Measurements from ENCODE around the gene RREB1. TPM values are rescaled to one million over a fixed set of nuclear protein-coding genes. Genes with fewer than 3 reads are reported as not detected.

RREB1 gene
- total RNA-seq, 5 donors from 2014 or later (not counting 1 experiment from before 2014, with no cell fraction given) = 38.1 to 50.1 (median 39.6) TPM

DNA sequence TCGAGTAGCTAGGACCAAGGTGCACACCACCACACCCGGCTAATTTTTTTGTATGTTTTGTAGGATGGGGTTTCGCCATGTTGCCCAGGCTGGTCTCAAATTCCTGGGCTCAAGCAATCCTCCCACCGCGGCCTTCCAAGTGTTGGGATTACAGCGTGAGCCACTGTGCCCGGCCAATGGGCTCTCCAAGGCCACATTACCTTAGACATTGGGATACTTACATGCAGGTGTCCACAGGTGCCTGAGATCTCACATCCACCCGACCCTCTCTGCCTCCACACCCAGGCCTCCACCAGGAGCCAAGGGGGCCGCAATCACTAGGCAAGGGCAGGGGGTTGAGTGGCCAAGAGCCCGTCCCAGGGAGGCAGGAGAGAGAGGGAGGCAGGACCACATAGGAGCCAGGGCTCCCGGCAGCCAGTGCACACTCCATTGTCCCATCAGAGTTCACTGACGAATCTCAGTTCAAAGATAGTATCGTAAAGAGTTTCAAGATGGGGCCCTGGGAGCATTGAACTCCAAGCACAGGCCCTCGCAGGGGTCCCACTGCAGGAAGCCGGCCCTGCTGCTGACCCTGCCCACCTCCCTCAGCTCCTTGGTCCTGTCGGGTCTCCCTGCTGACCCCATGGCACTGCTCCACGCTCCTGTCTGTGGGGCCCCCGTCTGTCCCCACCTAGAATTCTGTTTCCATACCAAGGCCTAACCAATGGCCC lies 149.9 kb downstream of the RREB1 start:
- no peak for ATAC-seq (replicated peaks in 1 of 4)
- POLR2A ChIA-PET = no interaction called here
- Histone ChIP-seq H3K36me3 (ENCODE audit: control insufficient read depth in 2 of 2, extremely low read depth in 1 of 2, insufficient read depth in 1 of 2, low read length in 1 of 2) (no peaks in the 10 kb centered on the region), H3K4me1 (ENCODE audit: control insufficient read depth in 1 of 2, extremely low read depth in 1 of 2, insufficient read depth in 2 of 2, low read length in 2 of 2) (peaks cover 0 to 17% of the 10 kb centered on the region in 2 experiments), H3K27ac (ENCODE audit: low read length) (no peak overlapping the region), H3K4me3 (ENCODE audit: control insufficient read depth in 1 of 2, extremely low read depth in 1 of 2, low read length in 1 of 2) (no peak overlapping the region), H3K9me3 (no peaks in the 10 kb centered on the region), H3K27me3 (replicated peaks in 1 of 2; ENCODE audit: control insufficient read depth in 2 of 2, extremely low read depth in 1 of 2, insufficient read depth in 2 of 2, low read length in 1 of 2) (peaks cover 0 to 32% of the 10 kb centered on the region in 2 experiments)
- Mint-ChIP-seq H3K9me3 (no peaks in the 10 kb centered on the region), H3K4me1 (peaks cover 16 to 21% (median 21%) of the 10 kb centered on the region in 3 donors), H3K27ac (no peak overlapping the region), H3K4me3 (no peak overlapping the region), H3K36me3 (no peaks in the 10 kb centered on the region), H3K27me3 (peaks cover 15 to 21% of the 10 kb centered on the region in 2 donors)
- WGBS (ENCODE audit: insufficient coverage) = 92% methylated on average over 12 of the region's 18 CpGs
- CTCF ChIA-PET = no interaction called here
- no peak for DNase-seq

DNA sequence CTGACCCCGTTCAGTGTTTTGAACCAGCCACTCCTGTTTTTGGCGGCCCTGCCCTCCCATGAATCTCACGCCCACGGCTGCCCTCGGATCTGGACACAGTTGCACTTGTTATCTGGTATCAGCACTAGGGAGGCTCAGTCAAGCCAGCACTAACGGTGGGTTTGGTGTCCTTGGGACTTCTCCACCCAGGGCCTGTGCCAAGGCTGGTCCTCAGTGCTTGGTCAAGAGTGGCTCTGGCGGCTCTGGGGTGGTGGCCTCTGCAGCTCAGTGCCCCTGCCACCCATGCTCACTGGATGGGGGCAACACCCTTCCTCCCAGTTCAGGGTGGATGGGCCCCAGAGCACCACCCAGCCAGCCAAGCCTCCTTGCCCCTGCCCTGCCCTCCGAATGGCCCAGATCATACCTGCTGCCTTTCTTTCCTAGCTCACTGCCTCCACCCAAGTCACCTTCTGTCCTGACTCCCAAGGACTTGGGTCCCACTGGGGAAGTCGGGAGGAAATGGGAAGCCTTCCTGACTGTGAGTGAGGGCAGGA lies 150.5 kb downstream of the RREB1 start:
- Mint-ChIP-seq H3K36me3 (no peaks in the 10 kb centered on the region), H3K4me1 (peaks cover 16 to 21% (median 21%) of the 10 kb centered on the region in 3 donors), H3K4me3 (no peak overlapping the region), H3K9me3 (no peaks in the 10 kb centered on the region), H3K27me3 (peaks cover 15 to 21% of the 10 kb centered on the region in 2 donors), H3K27ac (peak overlapping the region in 1 of 2 donors; percentile 28)
- Histone ChIP-seq H3K4me3 (ENCODE audit: control insufficient read depth in 1 of 2, extremely low read depth in 1 of 2, low read length in 1 of 2) (no peak overlapping the region), H3K4me1 (ENCODE audit: control insufficient read depth in 1 of 2, extremely low read depth in 1 of 2, insufficient read depth in 2 of 2, low read length in 2 of 2) (peaks cover 0 to 17% of the 10 kb centered on the region in 2 experiments), H3K27ac (ENCODE audit: low read length) (no peak overlapping the region), H3K27me3 (replicated peaks in 1 of 2; ENCODE audit: control insufficient read depth in 2 of 2, extremely low read depth in 1 of 2, insufficient read depth in 2 of 2, low read length in 1 of 2) (peaks cover 0 to 32% of the 10 kb centered on the region in 2 experiments), H3K9me3 (no peaks in the 10 kb centered on the region), H3K36me3 (ENCODE audit: control insufficient read depth in 2 of 2, extremely low read depth in 1 of 2, insufficient read depth in 1 of 2, low read length in 1 of 2) (no peaks in the 10 kb centered on the region)
- ATAC-seq (replicated peaks in 1 of 4) = no peak
- ChIA-PET POLR2A (no interaction called here), CTCF (no interaction called here)
- 83% methylated on average over 7 of the region's 9 CpGs for WGBS (ENCODE audit: insufficient coverage)
- no peak for DNase-seq

DNA sequence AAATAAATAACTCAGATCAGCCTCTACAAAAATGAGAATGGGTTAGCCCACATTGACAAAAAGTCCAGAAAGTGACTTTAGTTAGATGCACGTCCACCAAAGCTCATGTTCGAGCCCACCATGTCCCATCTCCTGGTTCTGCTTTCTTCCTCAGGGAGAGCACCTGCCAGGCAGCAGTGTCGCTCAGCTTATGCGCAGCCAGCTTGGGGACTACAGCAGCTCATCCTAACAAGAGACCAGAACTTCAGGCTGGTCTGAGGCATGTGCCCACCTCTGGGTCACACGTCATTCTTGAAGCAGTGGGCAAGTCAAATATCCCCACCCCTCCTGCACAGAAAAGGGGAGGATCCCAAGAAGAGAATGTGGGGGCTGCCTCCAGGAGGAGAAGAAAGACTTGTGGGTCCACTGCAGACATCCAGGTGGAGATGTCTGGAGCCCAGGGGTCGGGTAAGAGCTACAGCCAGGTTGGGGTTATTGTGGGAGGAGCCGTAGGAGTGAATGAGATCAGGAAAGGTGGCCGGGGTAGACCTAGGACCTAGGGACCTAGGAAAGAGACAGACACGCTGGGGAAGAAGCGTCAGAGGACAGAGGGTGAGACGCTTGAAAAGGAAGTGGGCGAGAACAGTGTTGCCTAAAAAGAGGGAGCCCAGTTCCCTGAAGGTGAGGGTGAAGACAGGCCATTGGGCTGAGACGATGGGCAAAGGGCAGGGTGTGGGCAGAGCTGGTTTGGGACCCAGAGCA lies 152.7 kb downstream of the RREB1 start:
- Mint-ChIP-seq H3K4me3 (peak overlapping the region; percentile 78 to 88 (median 81)), H3K9me3 (no peaks in the 10 kb centered on the region), H3K27ac (peak overlapping the region in 1 of 2 donors; percentile 8), H3K27me3 (peaks cover 15 to 21% of the 10 kb centered on the region in 2 donors), H3K4me1 (peaks cover 16 to 21% (median 21%) of the 10 kb centered on the region in 3 donors), H3K36me3 (no peaks in the 10 kb centered on the region)
- POLR2A ChIA-PET = no interaction called here
- H3K36me3 ChIP-seq (ENCODE audit: control insufficient read depth in 2 of 2, extremely low read depth in 1 of 2, insufficient read depth in 1 of 2, low read length in 1 of 2) = no peaks in the 10 kb centered on the region
- 48% methylated on average over 12 of the region's 13 CpGs for WGBS (ENCODE audit: insufficient coverage)
- peaks cover 0 to 34% of the 10 kb centered on the region in 2 experiments for H3K27me3 ChIP-seq (replicated peaks in 1 of 2; ENCODE audit: control insufficient read depth in 2 of 2, extremely low read depth in 1 of 2, insufficient read depth in 2 of 2, low read length in 1 of 2)
- H3K4me3 ChIP-seq (ENCODE audit: control insufficient read depth in 1 of 2, extremely low read depth in 1 of 2, low read length in 1 of 2) = peak overlapping the region; percentile 50 to 75
- H3K9me3 ChIP-seq = no peaks in the 10 kb centered on the region
- no peak overlapping the region for H3K27ac ChIP-seq (ENCODE audit: low read length)
- CTCF ChIA-PET = no interaction called here
- no peak for DNase-seq
- peaks cover 0 to 17% of the 10 kb centered on the region in 2 experiments for H3K4me1 ChIP-seq (ENCODE audit: control insufficient read depth in 1 of 2, extremely low read depth in 1 of 2, insufficient read depth in 2 of 2, low read length in 2 of 2)
- peak in 3 of 4 experiments; percentile 25 to 34 (median 30) for ATAC-seq (replicated peaks in 1 of 4)

DNA sequence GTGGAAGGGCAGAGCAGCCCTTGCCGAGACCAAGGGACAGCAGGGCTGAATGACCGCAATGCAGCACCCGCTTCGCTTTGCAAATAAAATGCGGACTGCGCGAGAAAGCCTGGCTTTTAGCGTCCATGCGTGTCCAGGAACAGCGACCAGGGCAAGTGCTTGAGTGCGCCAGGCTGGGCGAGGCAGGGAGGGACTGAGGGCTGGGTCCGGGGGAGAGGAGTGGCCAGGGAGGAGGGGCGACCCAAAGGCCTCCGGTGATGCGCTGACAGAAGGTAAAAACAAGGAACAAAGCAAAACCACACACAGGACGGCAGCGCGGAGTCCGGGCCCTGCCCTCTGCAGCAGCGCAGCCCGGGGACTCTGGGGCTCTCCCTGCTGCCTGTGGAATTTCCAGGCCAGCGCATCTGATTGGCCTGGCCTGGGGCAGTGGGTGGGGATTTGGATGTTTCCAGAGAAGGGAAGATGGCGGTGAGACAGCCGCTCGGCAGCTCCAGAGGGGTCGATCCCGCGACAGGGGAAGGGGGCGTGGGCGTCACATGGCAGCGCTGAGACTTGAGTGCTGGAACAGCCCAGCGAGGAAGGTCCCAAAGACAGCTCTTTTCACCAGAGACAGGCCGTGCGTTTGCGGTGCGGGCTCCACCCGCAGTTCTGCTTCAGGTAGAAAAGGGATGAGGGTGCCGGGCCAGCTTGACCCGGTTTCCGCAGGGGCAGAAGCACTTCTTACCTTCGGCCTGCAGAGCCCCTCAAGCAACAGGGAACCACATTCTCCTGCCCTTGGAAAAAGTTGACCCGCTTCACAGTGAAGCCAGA lies 153.5 kb downstream of the RREB1 start:
- H3K27me3 ChIP-seq (replicated peaks in 1 of 2; ENCODE audit: control insufficient read depth in 2 of 2, extremely low read depth in 1 of 2, insufficient read depth in 2 of 2, low read length in 1 of 2) = peaks cover 0 to 36% of the 10 kb centered on the region in 2 experiments
- no peak overlapping the region for H3K27ac ChIP-seq (ENCODE audit: low read length)
- Mint-ChIP-seq H3K4me3 (peak overlapping the region; percentile 78 to 88 (median 81)), H3K9me3 (peaks cover 0 to 6% (median 0%) of the 10 kb centered on the region in 3 donors), H3K27ac (no peak overlapping the region), H3K27me3 (peaks cover 15 to 21% of the 10 kb centered on the region in 2 donors), H3K36me3 (no peaks in the 10 kb centered on the region), H3K4me1 (peaks cover 16 to 21% (median 21%) of the 10 kb centered on the region in 3 donors)
- peak overlapping the region; percentile 50 to 75 for H3K4me3 ChIP-seq (ENCODE audit: control insufficient read depth in 1 of 2, extremely low read depth in 1 of 2, low read length in 1 of 2)
- DNase-seq (peak in 22 of 35 experiments; percentile 2 to 54 (median 14)), ATAC-seq (replicated peaks in 1 of 4) (peak; percentile 54 to 82 (median 63))
- no peaks in the 10 kb centered on the region for H3K9me3 ChIP-seq
- WGBS (ENCODE audit: insufficient coverage) = 8% methylated on average over 35 of the region's 43 CpGs
- no peaks in the 10 kb centered on the region for H3K36me3 ChIP-seq (ENCODE audit: control insufficient read depth in 2 of 2, extremely low read depth in 1 of 2, insufficient read depth in 1 of 2, low read length in 1 of 2)
- ChIA-PET POLR2A (no interaction called here), CTCF (interaction anchor here in 1 of 2 donors (0.9 kb wide), 1 partner anchor 10 kb away, joined by 6 read pairs; no protein-coding TSS in a partner anchor)
- H3K4me1 ChIP-seq (ENCODE audit: control insufficient read depth in 1 of 2, extremely low read depth in 1 of 2, insufficient read depth in 2 of 2, low read length in 2 of 2) = peaks cover 0 to 17% of the 10 kb centered on the region in 2 experiments

DNA sequence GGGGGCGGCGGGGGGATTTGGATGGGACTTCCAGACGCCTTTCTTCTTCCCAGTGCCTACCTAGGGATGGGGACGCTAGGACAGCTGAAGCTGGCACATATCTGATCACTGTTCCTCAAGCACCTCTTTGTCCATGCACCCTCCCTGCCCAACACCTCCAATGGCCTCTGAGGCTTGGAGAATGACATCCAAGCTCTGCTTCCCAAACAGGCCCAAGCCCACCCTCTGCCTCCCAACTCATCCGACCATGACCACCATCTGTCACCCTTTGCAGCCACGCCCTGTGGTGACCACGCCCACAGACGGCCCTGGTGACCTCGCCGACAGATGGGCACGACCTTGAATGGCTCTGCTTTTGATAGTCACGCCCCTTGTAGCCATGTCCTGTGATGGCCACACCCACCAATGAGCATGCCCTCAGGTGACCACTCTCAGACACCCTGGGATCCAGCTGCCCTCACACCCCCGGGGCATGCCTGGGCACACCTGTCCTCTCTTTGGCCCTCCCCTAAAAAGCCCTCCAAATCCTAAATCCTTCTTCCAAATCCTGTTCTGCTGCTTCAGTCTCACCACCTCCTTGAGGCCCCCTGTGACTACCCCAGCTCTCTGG lies 154.2 kb downstream of the RREB1 start:
- peaks cover 16 to 21% (median 21%) of the 10 kb centered on the region in 3 donors for H3K4me1 Mint-ChIP-seq
- peaks cover 0 to 6% (median 0%) of the 10 kb centered on the region in 3 donors for H3K9me3 Mint-ChIP-seq
- Histone ChIP-seq H3K27me3 (replicated peaks in 1 of 2; ENCODE audit: control insufficient read depth in 2 of 2, extremely low read depth in 1 of 2, insufficient read depth in 2 of 2, low read length in 1 of 2) (peaks cover 0 to 41% of the 10 kb centered on the region in 2 experiments), H3K9me3 (no peaks in the 10 kb centered on the region), H3K36me3 (ENCODE audit: control insufficient read depth in 2 of 2, extremely low read depth in 1 of 2, insufficient read depth in 1 of 2, low read length in 1 of 2) (no peaks in the 10 kb centered on the region), H3K27ac (ENCODE audit: low read length) (no peak overlapping the region), H3K4me3 (ENCODE audit: control insufficient read depth in 1 of 2, extremely low read depth in 1 of 2, low read length in 1 of 2) (peak overlapping the region in 1 of 2 donors; percentile 50), H3K4me1 (ENCODE audit: control insufficient read depth in 1 of 2, extremely low read depth in 1 of 2, insufficient read depth in 2 of 2, low read length in 2 of 2) (peaks cover 0 to 17% of the 10 kb centered on the region in 2 experiments)
- ChIA-PET CTCF (interaction anchor here in 1 of 2 donors (0.9 to 1.2 kb wide), 2 partner anchors 11 to 538 kb away, joined by 3 to 6 read pairs; no protein-coding TSS in a partner anchor), POLR2A (no interaction called here)
- H3K4me3 Mint-ChIP-seq = peak overlapping the region; percentile 78 to 88 (median 81)
- H3K36me3 Mint-ChIP-seq = no peaks in the 10 kb centered on the region
- 80% methylated on average over 13 of the region's 13 CpGs for WGBS (ENCODE audit: insufficient coverage)
- peak overlapping the region in 1 of 2 donors; percentile 13 for H3K27ac Mint-ChIP-seq
- peaks cover 15 to 21% of the 10 kb centered on the region in 2 donors for H3K27me3 Mint-ChIP-seq
- ATAC-seq (replicated peaks in 1 of 4) = no peak
- DNase-seq = no peak

Measured in T-cell (primary cell).